HFFc6 (cell line): ENCODE measurements around the gene PKIB. TPM values are rescaled to one million over a fixed set of nuclear protein-coding genes. Genes with fewer than 3 reads are reported as not detected.

Experiments used
- DNase-seq: peaks from one replicate; pipeline ENCODE4 v3.0.0-alpha.2; 2018
- H3K27ac Mint-ChIP-seq: 2 replicates; pipeline ENCODE4 v1.8.0; 2020; ENCODE audit warnings: mild to moderate bottlenecking, mixed read lengths
- H3K27me3 Mint-ChIP-seq: 2 replicates; pipeline ENCODE4 v1.8.0; 2021; ENCODE audit warnings: mild to moderate bottlenecking, moderate library complexity, mixed read lengths; ENCODE audit not compliant: insufficient read depth
- H3K36me3 Mint-ChIP-seq: 2 replicates; pipeline ENCODE4 v1.8.0; 2021; ENCODE audit warnings: low read depth, mixed read lengths
- H3K4me1 Mint-ChIP-seq: 2 replicates; pipeline ENCODE4 v1.8.0; 2020; ENCODE audit warnings: low read depth, mixed read lengths
- H3K4me3 Mint-ChIP-seq: 2 replicates; pipeline ENCODE4 v1.8.0; 2020; ENCODE audit warnings: mild to moderate bottlenecking, moderate library complexity, mixed read lengths
- H3K9me3 Mint-ChIP-seq: 2 replicates; pipeline ENCODE4 v1.8.0; 2020; ENCODE audit warnings: mild to moderate bottlenecking, mixed read lengths
- CTCF ChIP-seq: fragments of 200-600 bp; sonication (generic); IDR thresholded peaks from 2 replicates; pipeline ENCODE4 v1.5.0; 2021; ENCODE audit warnings: antibody characterized with exemption, mild to moderate bottlenecking
- total RNA-seq, 6 experiments: library from RNA; stranded (reverse); fragmentation: NEBNext Ultra II Directional; extraction: Animal tissue kit (Norgen Biotek cat#: 25700); gene quantifications; 2 replicates in 1 of 6; 3 replicates in 5 of 6; pipeline ENCODE4 v1.2.3, GENCODE V29; 2021

The PKIB gene
- total RNA-seq, 6 experiments from 2014 or later: 0.22 TPM; not detected in 5

GRCh38 chr6:122770835-122771601 lies 160.8 kb downstream of the PKIB start:
- Mint-ChIP-seq H3K9me3 (no peaks in the 10 kb centered on the region), H3K4me3 (no peak overlapping the region), H3K27me3 (no peaks in the 10 kb centered on the region; the same call in none of the 2 replicates), H3K36me3 (no peaks in the 10 kb centered on the region), H3K27ac (no peak overlapping the region), H3K4me1 (no peaks in the 10 kb centered on the region)
- no peak for TF ChIP-seq CTCF
- DNase-seq: no peak

- Mint-ChIP-seq H3K4me1 (no peaks in the 10 kb centered on the region), H3K36me3 (no peaks in the 10 kb centered on the region), H3K4me3 (no peak overlapping the region), H3K27me3 (peaks cover 5% of the 10 kb centered on the region), H3K27ac (no peak overlapping the region), H3K9me3 (no peaks in the 10 kb centered on the region)
- TF ChIP-seq CTCF: no peak
- DNase-seq: no peak
Observed at GRCh38 chr6:122772724-122773415, 162.7 kb downstream of the PKIB start.

Other genes with a start within 250 kb of the PKIB start
- gene HSF2, start 210.8 kb upstream of the PKIB start, total RNA-seq: 10 to 100 TPM in 2 of 6 experiments, 1 to 10 TPM in 4; 7.0 to 10.9 (median 9.2) TPM
- 100 to 1,000 TPM; 161 to 215 (median 179) TPM for gene SERINC1, start 138.6 kb upstream of the PKIB start, total RNA-seq
- not detected for gene FABP7, start 169.3 kb downstream of the PKIB start, total RNA-seq
- 1 to 10 TPM; 4.8 to 8.2 (median 6.8) TPM for gene SMPDL3A, start 178.9 kb downstream of the PKIB start, total RNA-seq